GM21515 (cell line): Measurements from ENCODE around the gene ASAP2.

Experiments
- ATAC-seq: cut with Tn5 transposase; IDR thresholded peaks from one replicate; pipeline ENCODE4 v1.9.1; 2021; ENCODE audit not compliant: unreplicated experiment

ASAP2 gene

DNA sequence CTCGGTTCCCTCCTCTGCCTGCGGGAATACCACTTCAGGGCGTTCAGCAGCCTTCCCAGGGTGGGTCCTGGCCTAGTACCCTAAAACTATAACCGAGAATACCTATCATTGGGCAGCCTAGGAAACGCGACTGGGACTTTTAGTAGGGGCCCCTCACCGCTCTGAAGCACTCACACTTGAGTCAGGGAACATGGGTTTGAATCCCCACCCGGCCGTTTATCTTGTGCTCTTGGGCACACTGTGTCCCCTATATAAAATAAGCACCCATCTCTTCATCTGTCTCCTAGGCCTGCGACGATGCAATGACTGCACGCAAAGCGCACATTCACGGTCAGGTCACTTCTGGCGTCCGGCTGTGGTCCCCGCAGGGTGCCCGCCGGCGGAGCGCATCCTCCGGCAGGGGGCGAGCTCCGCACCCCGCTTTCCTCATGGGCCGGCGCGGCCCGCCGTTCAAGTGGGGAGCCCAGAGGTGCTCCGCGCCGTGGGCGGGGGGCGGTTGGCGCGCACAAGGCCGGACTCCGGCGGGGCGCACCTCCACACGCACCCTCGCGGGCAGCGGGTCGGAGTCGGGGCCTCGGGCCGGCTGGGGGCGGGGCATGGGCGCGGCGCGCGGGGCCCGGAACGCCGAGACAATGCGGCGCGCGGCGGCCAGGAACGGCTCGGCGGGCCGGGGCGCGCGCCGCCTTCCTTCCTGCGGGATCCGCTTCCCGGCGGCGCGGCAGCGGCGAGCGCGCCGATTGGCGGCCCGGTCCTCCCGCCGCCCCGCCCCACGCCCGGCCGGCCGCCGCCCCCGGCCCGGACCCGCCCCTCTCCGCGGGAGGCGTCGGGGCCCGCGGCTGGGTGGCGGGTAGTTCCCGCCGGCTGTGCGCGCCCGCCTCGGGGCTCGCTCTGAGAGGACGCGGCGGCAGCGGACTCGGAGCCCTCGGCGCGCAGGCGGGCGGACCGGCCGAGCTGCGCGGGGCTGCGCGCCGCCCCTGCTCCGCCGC, at the start of gene ASAP2:
Gene ASAP2 (plus strand): TSS at position 850 of the 986 bp plus-strand sequence. CDS start 293 bp downstream, outside the sequence.
- ATAC-seq = peak; percentile 69

DNA sequence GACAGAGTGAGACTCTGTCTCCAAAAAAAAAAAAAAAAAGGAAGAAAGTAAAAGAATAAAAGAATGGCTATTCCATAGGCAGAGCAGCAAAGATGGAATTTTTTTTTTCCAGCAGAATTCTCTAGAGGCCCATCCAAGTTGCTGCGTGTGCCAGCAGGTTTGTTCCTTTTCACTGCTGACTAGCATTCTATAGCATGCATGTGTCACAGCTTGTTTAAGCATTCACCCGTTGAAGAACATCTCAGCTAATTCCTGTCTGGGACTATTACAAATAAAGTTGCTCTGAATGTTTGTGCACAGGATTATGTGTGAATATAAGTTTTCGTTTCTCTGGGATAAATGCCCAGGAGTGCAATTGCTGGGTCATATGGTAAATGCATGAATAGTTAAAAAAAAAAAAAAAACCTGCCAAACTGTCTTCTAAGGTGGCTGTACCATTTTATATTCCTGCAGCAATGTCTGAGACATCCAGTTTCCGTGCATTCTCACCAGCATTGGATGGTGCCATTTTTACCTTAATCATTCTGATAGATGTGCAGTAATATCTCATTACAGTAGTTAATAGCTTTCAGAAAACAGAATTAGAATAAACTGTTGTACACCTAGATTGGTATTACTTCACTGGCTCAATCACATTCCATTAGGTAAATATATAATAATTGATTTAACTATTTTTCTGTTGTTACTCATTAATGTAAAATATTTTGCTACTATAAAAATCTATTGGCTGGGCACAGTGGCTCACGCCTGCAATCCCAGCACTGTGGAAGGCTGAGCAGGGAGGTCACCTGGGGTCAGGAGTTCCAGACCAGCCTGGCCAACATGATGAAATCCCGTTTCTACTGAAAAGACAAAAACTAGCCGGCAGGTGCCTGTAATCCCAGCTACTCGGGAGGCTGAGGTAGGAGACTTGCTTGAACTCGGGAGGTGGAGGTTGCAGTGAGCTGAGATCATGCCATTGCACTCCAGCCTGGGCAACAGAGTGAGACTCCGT, 47.5 kb upstream of the ASAP2 start:
- ATAC-seq = no peak

DNA sequence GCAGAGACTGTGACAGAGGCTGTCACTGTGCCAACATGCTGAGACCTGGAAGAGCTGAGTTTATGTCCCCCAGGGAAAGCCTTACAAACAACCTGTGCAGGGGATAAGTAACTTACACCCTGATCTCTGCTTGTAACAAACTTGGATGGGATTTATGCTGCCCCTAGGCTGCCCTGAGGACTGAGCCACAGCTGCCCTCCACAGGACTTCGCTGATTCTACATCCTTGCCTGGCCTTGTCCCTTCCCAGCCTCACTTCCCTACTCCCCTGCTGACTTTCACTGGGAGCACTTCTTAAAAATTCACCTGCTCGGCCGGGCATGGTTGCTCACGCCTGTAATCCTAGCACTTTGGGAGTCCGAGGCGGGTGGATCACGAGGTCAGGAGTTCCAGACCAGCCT, 45.9 kb upstream of the ASAP2 start:
- ATAC-seq = no peak

GRCh38 chr2:9162841-9163240, 43.8 kb upstream of the ASAP2 start:
- ATAC-seq = no peak

DNA sequence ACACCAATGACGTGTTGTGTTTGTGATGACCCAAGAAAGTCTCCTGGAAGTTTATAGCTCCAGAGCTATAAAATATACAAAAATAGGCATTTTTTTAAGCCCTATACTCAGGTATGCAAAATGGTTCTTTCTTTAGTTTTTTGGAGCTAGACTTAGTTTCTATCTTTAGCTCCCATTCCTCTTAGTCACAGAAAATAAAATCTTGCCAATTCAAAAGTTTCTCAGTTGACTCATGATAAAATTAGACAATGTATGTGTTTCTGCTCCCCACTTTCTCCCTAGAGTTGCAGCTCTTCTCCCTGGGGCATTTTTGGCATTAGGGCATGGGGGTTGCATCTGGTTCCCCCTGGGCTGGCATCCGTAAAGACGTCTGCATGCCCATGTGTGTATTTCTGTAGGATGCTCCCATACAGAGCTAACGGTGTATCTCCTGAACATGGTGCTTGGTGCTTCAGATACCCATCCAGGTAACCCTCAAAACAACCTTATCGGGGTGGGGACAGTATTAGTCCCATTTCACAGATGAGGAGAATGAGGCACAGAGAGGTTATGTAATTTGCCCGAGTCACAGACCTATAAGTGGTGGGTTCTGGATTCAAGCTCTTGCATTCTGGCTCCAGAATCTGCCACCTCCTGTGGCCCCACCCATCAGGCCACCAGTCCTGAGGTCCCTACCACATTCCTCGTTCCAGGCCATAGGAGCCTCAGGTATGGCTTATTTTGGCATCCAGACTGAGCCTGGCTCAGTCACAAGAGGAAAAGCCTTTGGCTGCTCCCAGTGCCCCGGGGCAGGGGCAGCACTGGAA, 43.1 kb upstream of the ASAP2 start:
- no peak for ATAC-seq

DNA sequence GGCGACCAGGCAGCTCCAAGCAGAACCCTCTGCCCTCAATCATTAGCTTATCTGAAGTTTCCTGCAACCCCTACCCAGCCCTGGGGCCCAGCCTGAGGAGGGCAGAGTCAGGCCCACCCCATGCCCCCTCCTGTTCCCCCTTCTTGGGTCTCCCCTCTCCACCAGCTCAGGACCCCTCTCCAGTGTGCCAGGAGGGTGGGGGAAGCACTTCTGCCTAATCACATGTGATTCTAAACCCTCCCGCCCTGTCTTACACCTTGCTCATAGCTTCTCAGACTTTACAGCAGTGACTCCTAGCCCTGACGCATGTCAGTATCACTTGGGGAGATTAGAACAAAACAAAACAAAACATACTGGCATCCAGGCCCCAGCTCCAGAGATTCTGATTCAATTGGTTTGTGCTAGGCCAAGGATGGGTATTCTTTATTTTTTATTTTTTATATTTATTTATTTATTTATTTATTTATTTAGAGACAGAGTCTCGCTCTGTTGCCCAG, 42.5 kb upstream of the ASAP2 start:
- ATAC-seq = no peak

GRCh38 chr2:9165625-9166024, 41.0 kb upstream of the ASAP2 start:
- ATAC-seq = no peak

GRCh38 chr2:9166579-9167377, 39.8 kb upstream of the ASAP2 start:
- no peak for ATAC-seq

- ATAC-seq = no peak
Measured at GRCh38 chr2:9167718-9168657, 38.6 kb upstream of the ASAP2 start.

DNA sequence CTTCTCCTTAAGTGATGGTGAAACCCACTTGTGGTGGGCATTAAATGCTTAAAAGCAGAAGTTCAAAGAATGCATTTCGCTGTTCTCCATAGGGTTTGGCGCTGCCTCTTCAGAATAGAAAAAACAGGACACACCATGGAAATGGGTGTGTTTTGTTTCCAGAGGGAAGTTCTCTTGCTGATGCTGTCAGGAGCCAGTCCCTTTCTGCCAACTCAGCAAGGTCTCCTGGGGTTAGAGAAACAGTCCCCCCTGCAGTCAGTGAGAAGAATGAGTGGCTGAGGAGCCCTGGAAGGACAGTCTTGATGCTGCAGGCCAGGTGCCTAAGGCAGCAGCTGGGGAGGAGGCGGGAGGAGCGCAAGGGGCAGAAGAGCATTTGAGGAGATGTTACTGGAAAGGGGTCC, 37.8 kb upstream of the ASAP2 start:
- no peak for ATAC-seq

- ATAC-seq = no peak
Measured at GRCh38 chr2:9169349-9170107, 37.1 kb upstream of the ASAP2 start.

DNA sequence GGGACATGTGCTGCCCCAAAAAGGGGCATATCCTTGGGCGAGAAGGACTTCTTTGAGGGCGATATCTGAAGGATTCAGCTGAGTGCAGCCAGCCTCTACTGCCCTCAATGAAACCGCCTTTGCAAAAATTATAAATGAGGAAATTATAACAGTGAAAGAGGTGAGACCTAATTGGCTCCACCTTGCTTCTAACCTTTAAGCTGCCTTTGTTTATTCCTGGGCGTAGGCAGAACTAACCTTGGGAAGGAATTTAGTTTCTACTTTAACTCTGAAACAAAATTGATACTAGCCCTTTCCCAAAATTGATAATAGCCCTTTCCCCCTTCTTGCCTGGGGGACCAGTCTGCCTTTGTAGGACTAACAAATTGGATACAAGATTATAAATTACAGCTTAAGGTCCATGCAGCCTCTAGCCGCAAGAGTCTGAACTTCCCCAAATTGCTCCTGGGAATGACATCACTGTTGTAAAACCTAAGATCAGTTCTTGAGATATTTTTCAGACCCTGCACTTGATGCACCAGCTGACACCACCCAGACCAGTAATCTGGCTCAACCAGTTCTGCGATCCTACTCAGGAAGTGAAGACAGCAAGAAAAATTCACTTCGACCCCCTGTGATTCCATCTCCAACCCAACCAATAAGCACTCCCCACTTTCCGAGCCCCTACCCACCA, 36.0 kb upstream of the ASAP2 start:
- no peak for ATAC-seq

GRCh38 chr2:9174771-9175437, 31.7 kb upstream of the ASAP2 start:
- no peak for ATAC-seq

DNA sequence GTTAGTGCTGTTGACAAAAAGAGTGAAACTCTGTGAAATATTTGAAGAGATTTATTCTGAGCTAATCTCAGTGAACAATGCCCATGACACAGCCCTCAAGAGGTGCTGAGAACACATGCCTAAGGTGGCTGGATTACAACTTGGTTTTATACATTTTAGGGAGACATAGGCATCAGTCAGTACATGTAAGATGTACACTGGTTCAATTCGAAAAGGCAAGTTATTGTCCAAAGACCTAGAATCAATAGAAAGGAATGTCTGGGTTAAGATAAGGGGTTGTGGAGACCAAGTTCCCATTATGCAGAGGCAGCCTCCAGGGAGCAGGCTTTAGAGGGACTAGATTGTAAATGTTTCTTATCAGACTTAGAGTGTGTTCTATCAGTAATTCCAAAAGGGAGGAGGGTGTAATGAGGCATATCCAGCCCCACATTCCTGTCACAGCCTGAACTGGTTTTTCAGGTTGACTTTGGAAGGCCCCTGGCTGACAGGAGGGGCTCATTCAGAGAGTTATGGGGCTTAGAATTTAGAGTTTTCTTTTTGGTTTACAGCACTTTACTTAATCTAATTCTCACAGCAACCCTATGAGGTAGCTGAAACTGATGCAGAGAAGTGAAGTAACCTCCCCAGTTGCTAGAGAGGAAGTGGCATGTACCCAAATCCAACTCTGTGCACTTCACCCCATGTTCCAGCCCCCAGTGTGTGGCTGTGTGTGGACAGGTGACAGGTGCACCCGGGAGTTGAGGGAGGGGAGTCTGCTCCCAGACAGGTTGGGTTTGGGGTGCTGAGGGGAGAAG, 28.3 kb upstream of the ASAP2 start:
- ATAC-seq = peak; percentile 79

- ATAC-seq = peak; percentile 67
Measured at GRCh38 chr2:9178904-9179571, 27.6 kb upstream of the ASAP2 start.
